H1 (cell line): ENCODE results near the gene CHD8. TPM values are rescaled to one million over a fixed set of nuclear protein-coding genes. Genes with fewer than 3 reads are reported as not detected.

Source experiments
- ATF2 ChIP-seq: IDR thresholded peaks from 2 replicates; pipeline ENCODE4 v1.6.1; 2012; ENCODE audit warnings: low read length, inconsistent platforms
- ATF3 ChIP-seq: IDR thresholded peaks from 2 replicates; pipeline ENCODE4 v1.6.1; 2011; ENCODE audit warnings: low read depth, mild to moderate bottlenecking, low read length; ENCODE audit not compliant: insufficient read depth
- CHD2 ChIP-seq: IDR thresholded peaks from 2 replicates; pipeline ENCODE4 v1.6.1; 2012; ENCODE audit warnings: low read length, improper control_type of control experiment
- CTCF ChIP-seq, 3 experiments: IDR thresholded peaks; 1 replicate in 2 of 3; 2 replicates in 1 of 3; pipeline versions ENCODE4 v1.5.1 to v1.6.1; 2011; ENCODE audit warnings: low read length in 3 of 3, mild to moderate bottlenecking in 3 of 3, inconsistent platforms in 2 of 3, low read depth in 1 of 3, moderate library complexity in 1 of 3; ENCODE audit not compliant: insufficient read depth in 1 of 3; ENCODE audit errors: control extremely low read depth in 1 of 3
- E2F6 ChIP-seq: IDR thresholded peaks from 2 replicates; pipeline ENCODE4 v1.6.1; 2012; ENCODE audit warnings: inconsistent platforms
- EP300 ChIP-seq, 2 experiments: IDR thresholded peaks; 1 replicate in 1 of 2; 2 replicates in 1 of 2; pipeline ENCODE4 v1.6.1; 2011 to 2012; ENCODE audit warnings: low read depth in 2 of 2, low read length in 2 of 2, mild to moderate bottlenecking in 2 of 2, borderline replicate concordance in 1 of 2, inconsistent platforms in 1 of 2, moderate library complexity in 1 of 2
- EZH2 ChIP-seq: fragments of 200-600 bp; sonication (generic); IDR thresholded peaks from 2 replicates; pipeline ENCODE4 v1.7.1; 2012; ENCODE audit warnings: low read depth, mild to moderate bottlenecking, moderate library complexity, low read length, inconsistent platforms; ENCODE audit not compliant: severe bottlenecking
- HDAC2 ChIP-seq, 2 experiments: fragments of 300-600 bp in 1 of 2; sonication (generic) in 1 of 2; IDR thresholded peaks; 2 replicates each; pipeline ENCODE4 v1.6.1; 2011 to 2012; ENCODE audit warnings: low read depth in 2 of 2, low read length in 2 of 2, mild to moderate bottlenecking in 2 of 2, moderate library complexity in 2 of 2, borderline replicate concordance in 1 of 2, inconsistent platforms in 1 of 2
- HDAC6 ChIP-seq: IDR thresholded peaks from one replicate; pipeline ENCODE4 v1.7.1; 2012; ENCODE audit warnings: low read depth, mild to moderate bottlenecking, inconsistent platforms, low read length, moderate library complexity
- KDM5A ChIP-seq: fragments of 200-600 bp; IDR thresholded peaks from 2 replicates; pipeline ENCODE4 v1.7.1; 2012; ENCODE audit warnings: mild to moderate bottlenecking, low read length, inconsistent platforms, mixed read lengths
- PHF8 ChIP-seq: fragments of 200-600 bp; sonication (generic); conservative IDR thresholded peaks from 2 replicates; pipeline ENCODE4 v1.7.1; 2012; ENCODE audit warnings: low read depth, mild to moderate bottlenecking, inconsistent platforms, low read length, moderate library complexity
- POLR2A ChIP-seq, 2 experiments: IDR thresholded peaks; 1 replicate in 1 of 2; 2 replicates in 1 of 2; pipeline ENCODE4 v1.6.1; 2011; ENCODE audit warnings: low read depth in 2 of 2, low read length in 2 of 2, mild to moderate bottlenecking in 2 of 2; ENCODE audit errors: control extremely low read depth in 1 of 2
- POU5F1 ChIP-seq: IDR thresholded peaks from 2 replicates; pipeline ENCODE4 v1.6.1; 2011; ENCODE audit warnings: low read depth, mild to moderate bottlenecking, low read length, moderate library complexity
- RNF2 ChIP-seq: fragments of 200-900, 300-1000 bp; sonication (generic); IDR thresholded peaks from 2 replicates; pipeline ENCODE4 v1.7.1; 2016; ENCODE audit warnings: borderline replicate concordance, low read depth, mild to moderate bottlenecking, antibody characterized with exemption, low read length; ENCODE audit not compliant: poor library complexity, severe bottlenecking; ENCODE audit errors: missing control alignments
- RXRA ChIP-seq: IDR thresholded peaks from 2 replicates; pipeline ENCODE4 v1.6.1; 2011; ENCODE audit warnings: low read depth, mild to moderate bottlenecking, low read length, moderate library complexity; ENCODE audit not compliant: insufficient read depth
- SUZ12 ChIP-seq: fragments of 200-600 bp; sonication (generic); IDR thresholded peaks from 2 replicates; pipeline ENCODE4 v1.6.1; 2012; ENCODE audit warnings: mild to moderate bottlenecking, inconsistent platforms, low read length, moderate library complexity, mixed read lengths
- polyA plus RNA-seq, 7 experiments: library from polyadenylated mRNA; depleted of rRNA in 3 of 7; stranded (reverse) in 5 of 7; unstranded in 2 of 7; fragments of >200 nt in 5 of 7; fragments of 200-250 nt in 2 of 7; gene quantifications; 1 replicate in 5 of 7; 2 replicates in 1 of 7; 4 replicates in 1 of 7; pipeline versions ENCODE4 v1.2.1 to v1.2.3, GENCODE V29; 2011 to 2013; ENCODE audit warnings: missing spikeins in 2 of 7, mixed read lengths in 2 of 7
- total RNA-seq: library from RNA; stranded (reverse); fragmentation: NEBNext Ultra II Directional; extraction: Animal tissue kit (Norgen Biotek cat#: 25700); gene quantifications from 2 replicates; pipeline ENCODE4 v1.2.1, GENCODE V29; 2021

The CHD8 gene
- total and polyA plus RNA-seq, 2 of the 8 experiments (the other 6 are each of a cell fraction or from before 2014, with no cell fraction given), result 88.3 to 140 TPM

- peak; percentile 36; the same call in 1 of the 2 replicates for TF ChIP-seq E2F6
- no peak for TF ChIP-seq ATF3
- no peak for TF ChIP-seq ATF2
- no peak for TF ChIP-seq RXRA
- TF ChIP-seq PHF8, result no peak
- TF ChIP-seq HDAC2 (IDR thresholded peaks at IDR 0.05; ENCODE audit: borderline replicate concordance in 1 of 2, low read depth in 2 of 2, low read length in 2 of 2), result no peak
- no peak for TF ChIP-seq CTCF (IDR thresholded peaks at IDR 0.05; ENCODE audit: control extremely low read depth in 1 of 3, insufficient read depth in 1 of 3, low read depth in 1 of 3, low read length in 3 of 3)
- TF ChIP-seq SUZ12, result no peak
- TF ChIP-seq KDM5A, result 0 out of 2 replicates have a peak, but pooled peaks have one; percentile 25
- peak in 1 of 2 experiments; percentile 23; a peak in 2 of 3 replicates for TF ChIP-seq POLR2A (IDR thresholded peaks at IDR 0.05; ENCODE audit: control extremely low read depth in 1 of 2, low read depth in 2 of 2, low read length in 2 of 2)
- no peak for TF ChIP-seq HDAC6
- TF ChIP-seq EP300 (IDR thresholded peaks at IDR 0.05; ENCODE audit: borderline replicate concordance in 1 of 2, low read depth in 2 of 2, low read length in 2 of 2), result no peak
- TF ChIP-seq RNF2, result no peak
- TF ChIP-seq EZH2, result no peak
- TF ChIP-seq CHD2, result no peak
- no peak for TF ChIP-seq POU5F1
Observed at GRCh38 chr14:21382886-21383847, 72.8 kb downstream of the CHD8 start (continued).
